ENCODE results near the gene MPV17L. TPM values are rescaled to one million over a fixed set of nuclear protein-coding genes. Genes with fewer than 3 reads are reported as not detected.

Gene MPV17L
- total and polyA plus RNA-seq, 2 donors (not counting 1 experiment from before 2014, with no cell fraction given): 0.02 to 0.66 TPM

DNA sequence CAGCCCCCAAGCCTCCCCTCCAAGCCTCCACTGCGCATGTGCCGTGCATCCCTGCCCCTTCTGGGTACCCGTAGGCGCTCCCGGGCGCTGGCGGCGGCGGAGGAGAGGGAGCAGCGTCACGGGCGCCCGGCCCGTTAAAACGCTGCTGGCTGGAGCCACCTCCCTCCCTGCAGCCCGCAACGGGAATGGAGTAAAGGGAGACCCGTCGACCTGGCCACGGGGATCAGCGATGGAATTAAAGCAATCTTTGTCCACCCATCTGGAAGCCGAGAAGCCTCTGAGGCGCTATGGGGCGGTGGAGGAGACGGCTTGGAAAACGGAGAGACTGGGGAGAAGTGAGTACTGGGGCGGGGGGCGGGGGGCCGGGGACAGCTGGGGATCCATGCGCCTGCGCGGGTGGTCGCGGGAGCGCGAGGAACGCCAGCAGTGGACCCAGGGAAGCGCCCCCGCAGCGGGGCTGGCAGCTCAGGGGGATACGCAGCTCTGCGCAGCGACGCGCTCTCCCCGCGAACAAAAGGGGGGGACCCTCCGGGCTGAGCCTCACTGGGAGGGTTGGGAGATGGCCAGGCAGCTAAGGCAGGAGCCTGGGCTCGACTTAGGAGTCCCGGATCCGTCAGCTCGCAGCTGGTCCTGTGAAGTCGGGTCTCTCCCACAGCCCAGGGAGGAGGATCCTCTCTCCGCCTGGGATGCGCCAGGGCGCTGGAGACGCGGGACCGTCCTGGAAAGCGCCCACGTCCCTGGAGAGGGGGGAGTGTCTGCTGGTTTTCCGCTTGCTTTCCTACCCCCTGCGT lies 39.1 kb downstream of the MPV17L start, which contains the start of gene BMERB1:
TSS of gene BMERB1 (plus strand) at position 164 of the 791 bp plus-strand sequence. CDS start at position 230, 66 bp downstream.
- H3K4me2 ChIP-seq (ENCODE audit: extremely low read depth, insufficient read depth, low read length): peak within 1 kb of the TSS; percentile 86
- TF ChIP-seq EZH2 (IDR thresholded peaks at IDR 0.05; ENCODE audit: low read length, missing control alignments): no peak
- TF ChIP-seq, protein P1, sequence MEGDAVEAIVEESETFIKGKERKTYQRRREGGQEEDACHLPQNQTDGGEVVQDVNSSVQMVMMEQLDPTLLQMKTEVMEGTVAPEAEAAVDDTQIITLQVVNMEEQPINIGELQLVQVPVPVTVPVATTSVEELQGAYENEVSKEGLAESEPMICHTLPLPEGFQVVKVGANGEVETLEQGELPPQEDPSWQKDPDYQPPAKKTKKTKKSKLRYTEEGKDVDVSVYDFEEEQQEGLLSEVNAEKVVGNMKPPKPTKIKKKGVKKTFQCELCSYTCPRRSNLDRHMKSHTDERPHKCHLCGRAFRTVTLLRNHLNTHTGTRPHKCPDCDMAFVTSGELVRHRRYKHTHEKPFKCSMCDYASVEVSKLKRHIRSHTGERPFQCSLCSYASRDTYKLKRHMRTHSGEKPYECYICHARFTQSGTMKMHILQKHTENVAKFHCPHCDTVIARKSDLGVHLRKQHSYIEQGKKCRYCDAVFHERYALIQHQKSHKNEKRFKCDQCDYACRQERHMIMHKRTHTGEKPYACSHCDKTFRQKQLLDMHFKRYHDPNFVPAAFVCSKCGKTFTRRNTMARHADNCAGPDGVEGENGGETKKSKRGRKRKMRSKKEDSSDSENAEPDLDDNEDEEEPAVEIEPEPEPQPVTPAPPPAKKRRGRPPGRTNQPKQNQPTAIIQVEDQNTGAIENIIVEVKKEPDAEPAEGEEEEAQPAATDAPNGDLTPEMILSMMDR (conservative IDR thresholded peaks at IDR 0.05 in 1 of 2, IDR thresholded peaks at IDR 0.05 in 1 of 2; ENCODE audit: low read depth in 1 of 2, low read length in 2 of 2): no peak

DNA sequence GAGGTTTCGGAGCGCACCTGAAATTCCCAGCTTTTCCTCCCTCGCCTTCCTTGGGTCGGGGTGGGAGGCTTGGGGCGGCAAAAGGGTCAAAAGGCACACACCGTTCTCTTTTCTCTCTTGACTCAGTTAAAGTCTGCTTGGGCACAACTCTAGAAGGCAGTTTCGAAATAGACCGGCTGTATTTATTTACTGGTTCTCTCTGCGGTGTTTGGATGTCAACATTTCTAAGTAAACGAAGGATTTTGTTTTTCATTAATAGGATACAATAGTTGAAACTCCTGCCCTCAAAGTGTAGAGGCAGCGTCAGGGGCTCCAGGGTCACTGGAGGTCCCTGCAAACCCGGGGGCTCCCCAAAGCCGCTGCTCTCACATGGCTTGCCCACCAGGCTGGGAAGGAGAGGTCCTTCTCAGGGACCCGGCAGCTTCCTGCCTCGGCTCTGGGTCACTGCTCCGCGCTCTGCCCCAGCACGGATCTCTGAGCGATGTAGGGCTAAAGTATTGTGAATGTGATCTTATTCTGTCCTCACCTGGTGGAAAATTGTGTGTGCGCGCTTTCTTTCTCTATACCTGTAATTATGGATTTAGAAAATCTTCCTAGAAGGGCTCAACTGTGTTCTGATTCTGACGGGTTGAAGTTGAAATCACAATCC lies 39.8 kb downstream of the MPV17L start:
- H4K20me1 ChIP-seq (ENCODE audit: control insufficient read depth, extremely low read depth, insufficient read depth, low read length): no peaks in the 10 kb centered on the region
- H3K4me3 ChIP-seq (replicated peaks in 1 of 4; ENCODE audit: control extremely low read depth in 1 of 4, insufficient read depth in 1 of 4, low read depth in 3 of 4, low read length in 4 of 4): peak overlapping the region; percentile 80 to 92 (median 85)
- peaks cover 22% of the 10 kb centered on the region for H3K79me2 ChIP-seq (ENCODE audit: control insufficient read depth, insufficient read depth, low read length)
- peak overlapping the region; percentile 68 for H3K9ac ChIP-seq (ENCODE audit: insufficient read depth, low read length)
- H3K4me2 ChIP-seq (ENCODE audit: extremely low read depth, insufficient read depth, low read length): peak overlapping the region; percentile 86
- peak overlapping the region; percentile 54 for H3K27ac ChIP-seq (ENCODE audit: insufficient read depth, low read length)
- no peaks in the 10 kb centered on the region for H3K9me3 ChIP-seq (ENCODE audit: control insufficient read depth, insufficient read depth, low read depth, low read length)
- DNase-seq (ENCODE audit: low read depth in 2 of 2): peak in 1 of 2 donors; percentile 20
- TF ChIP-seq, protein P1 (conservative IDR thresholded peaks at IDR 0.05 in 1 of 2, IDR thresholded peaks at IDR 0.05 in 1 of 2; ENCODE audit: low read depth in 1 of 2, low read length in 2 of 2): no peak
- TF ChIP-seq EZH2 (IDR thresholded peaks at IDR 0.05; ENCODE audit: low read length, missing control alignments): no peak
- H3K36me3 ChIP-seq (ENCODE audit: control insufficient read depth, insufficient read depth, low read length): no peaks in the 10 kb centered on the region
- peak overlapping the region; percentile 58 for H2AFZ ChIP-seq (ENCODE audit: low read length)
- H3K27me3 ChIP-seq (ENCODE audit: control insufficient read depth, insufficient read depth, low read length): no peaks in the 10 kb centered on the region
- peaks cover 9% of the 10 kb centered on the region for H3K4me1 ChIP-seq (ENCODE audit: control insufficient read depth, extremely low read depth, insufficient read depth, low read length)

More for the DNA sequence above, 39.1 kb downstream of the MPV17L start, which contains the start of gene BMERB1:
- Histone ChIP-seq H3K27me3 (ENCODE audit: control insufficient read depth, insufficient read depth, low read length) (no peaks in the 10 kb centered on the region), H3K27ac (ENCODE audit: insufficient read depth, low read length) (peak within 1 kb of the TSS; percentile 54), H4K20me1 (ENCODE audit: control insufficient read depth, extremely low read depth, insufficient read depth, low read length) (no peaks in the 10 kb centered on the region), H3K4me1 (ENCODE audit: control insufficient read depth, extremely low read depth, insufficient read depth, low read length) (peaks cover 9% of the 10 kb centered on the region), H3K36me3 (ENCODE audit: control insufficient read depth, insufficient read depth, low read length) (no peaks in the 10 kb centered on the region), H2AFZ (ENCODE audit: low read length) (peak within 1 kb of the TSS; percentile 89), H3K79me2 (ENCODE audit: control insufficient read depth, insufficient read depth, low read length) (peaks cover 22% of the 10 kb centered on the region), H3K9me3 (ENCODE audit: control insufficient read depth, insufficient read depth, low read depth, low read length) (no peaks in the 10 kb centered on the region), H3K9ac (ENCODE audit: insufficient read depth, low read length) (peak within 1 kb of the TSS; percentile 68), H3K4me3 (replicated peaks in 1 of 4; ENCODE audit: control extremely low read depth in 1 of 4, insufficient read depth in 1 of 4, low read depth in 3 of 4, low read length in 4 of 4) (peak within 1 kb of the TSS; percentile 80 to 92 (median 85))
- DNase-seq (ENCODE audit: low read depth in 2 of 2): peak; percentile 74 to 75

DNA sequence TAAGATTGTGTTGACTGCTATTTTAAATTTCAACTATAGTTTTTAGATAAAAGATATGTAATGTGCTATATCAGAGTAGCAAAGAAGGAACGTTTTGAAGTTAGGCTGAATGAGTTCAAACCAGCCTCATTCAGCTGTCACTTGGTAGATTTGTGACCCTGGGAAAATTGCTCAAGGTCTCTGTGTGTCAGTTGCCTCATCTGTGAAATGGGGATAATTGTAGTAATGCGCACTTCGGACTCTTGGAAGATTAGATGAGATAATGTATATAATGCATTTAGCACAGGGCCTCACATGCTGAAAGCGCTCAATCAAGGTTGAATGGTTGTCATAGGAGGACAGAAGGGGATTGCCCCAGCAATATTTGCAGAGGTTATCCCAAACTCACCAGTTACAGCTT lies 43.5 kb downstream of the MPV17L start:
- peaks cover 15% of the 10 kb centered on the region for H3K4me1 ChIP-seq (ENCODE audit: control insufficient read depth, extremely low read depth, insufficient read depth, low read length)
- H3K27me3 ChIP-seq (ENCODE audit: control insufficient read depth, insufficient read depth, low read length): no peaks in the 10 kb centered on the region
- H3K9ac ChIP-seq (ENCODE audit: insufficient read depth, low read length): no peak overlapping the region
- peaks cover 26% of the 10 kb centered on the region for H3K79me2 ChIP-seq (ENCODE audit: control insufficient read depth, insufficient read depth, low read length)
- H3K9me3 ChIP-seq (ENCODE audit: control insufficient read depth, insufficient read depth, low read depth, low read length): no peaks in the 10 kb centered on the region
- H2AFZ ChIP-seq (ENCODE audit: low read length): no peak overlapping the region
- no peak overlapping the region for H3K4me3 ChIP-seq (replicated peaks in 1 of 4; ENCODE audit: control extremely low read depth in 1 of 4, insufficient read depth in 1 of 4, low read depth in 3 of 4, low read length in 4 of 4)
- H3K27ac ChIP-seq (ENCODE audit: insufficient read depth, low read length): peak overlapping the region; percentile 50
- TF ChIP-seq EZH2 (IDR thresholded peaks at IDR 0.05; ENCODE audit: low read length, missing control alignments): no peak
- TF ChIP-seq, protein P1 (conservative IDR thresholded peaks at IDR 0.05 in 1 of 2, IDR thresholded peaks at IDR 0.05 in 1 of 2; ENCODE audit: low read depth in 1 of 2, low read length in 2 of 2): no peak
- H3K36me3 ChIP-seq (ENCODE audit: control insufficient read depth, insufficient read depth, low read length): no peaks in the 10 kb centered on the region
- DNase-seq (ENCODE audit: low read depth in 2 of 2): no peak
- H3K4me2 ChIP-seq (ENCODE audit: extremely low read depth, insufficient read depth, low read length): no peak overlapping the region
- H4K20me1 ChIP-seq (ENCODE audit: control insufficient read depth, extremely low read depth, insufficient read depth, low read length): no peaks in the 10 kb centered on the region
